ACC112 (cell line): ENCODE data around the gene ABCC1.

ENCODE experiments used
- H2AFZ ChIP-seq: fragments of 200-600 bp; sonication (generic); one replicate; pipeline ENCODE4 v1.6.0; 2017; ENCODE audit warnings: antibody characterized with exemption, low read length; ENCODE audit not compliant: unreplicated experiment
- H3K27ac ChIP-seq: fragments of 200-600 bp; sonication (generic); 2 replicates; pipeline ENCODE4 v1.5.1; 2014; ENCODE audit warnings: low read depth, mild to moderate bottlenecking, antibody characterized with exemption, low read length, moderate library complexity
- H3K27me3 ChIP-seq: fragments of 200-600 bp; sonication (generic); 2 replicates; pipeline ENCODE4 v1.6.1; 2014; ENCODE audit warnings: mild to moderate bottlenecking, antibody characterized with exemption, low read length, moderate library complexity, mixed read lengths; ENCODE audit not compliant: insufficient read depth
- H3K36me3 ChIP-seq: fragments of 200-600 bp; sonication (generic); 2 replicates; pipeline ENCODE4 v1.6.1; 2016; ENCODE audit warnings: mild to moderate bottlenecking, antibody characterized with exemption, low read length, moderate library complexity, mixed read lengths; ENCODE audit not compliant: insufficient read depth
- H3K4me1 ChIP-seq: fragments of 200-600 bp; sonication (generic); one replicate; pipeline ENCODE4 v1.6.1; 2016; ENCODE audit warnings: low read length, mixed read lengths; ENCODE audit not compliant: insufficient read depth, unreplicated experiment, control insufficient read depth
- H3K4me3 ChIP-seq: fragments of 200-600 bp; sonication (generic); 2 replicates; pipeline ENCODE4 v1.5.1; 2014; ENCODE audit warnings: mild to moderate bottlenecking, low read depth, low read length
- H3K79me2 ChIP-seq: fragments of 200-600 bp; sonication (generic); one replicate; pipeline ENCODE4 v1.6.0; 2016; ENCODE audit warnings: low read length; ENCODE audit not compliant: control insufficient read depth, unreplicated experiment, insufficient read depth

The ABCC1 gene

DNA sequence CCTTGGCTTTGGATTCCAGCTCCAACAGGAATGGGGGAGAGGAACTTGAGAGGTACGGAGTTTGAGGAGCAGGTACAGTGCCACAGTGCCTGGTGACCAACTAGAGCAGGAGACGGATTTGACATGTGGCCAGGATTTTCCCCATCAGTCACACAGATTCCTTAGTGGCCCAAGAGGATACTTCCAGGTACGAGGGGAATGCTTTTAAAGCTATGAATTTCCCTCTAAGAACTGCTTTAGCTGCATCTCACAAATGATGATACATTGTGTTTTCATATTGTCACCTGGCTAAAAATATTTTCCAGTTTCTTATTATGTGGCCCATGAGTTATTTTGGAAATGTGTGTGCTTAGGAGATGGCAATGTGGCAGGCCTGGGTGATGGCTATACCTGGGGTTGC is 175.6 kb downstream of the ABCC1 start:
- Histone ChIP-seq H3K4me3 (no peak overlapping the region), H3K36me3 (peaks cover 54% of the 10 kb centered on the region), H3K4me1 (no peaks in the 10 kb centered on the region), H3K27me3 (no peaks in the 10 kb centered on the region), H3K79me2 (peaks cover 3% of the 10 kb centered on the region), H3K27ac (no peak overlapping the region), H2AFZ (no peak overlapping the region)

DNA sequence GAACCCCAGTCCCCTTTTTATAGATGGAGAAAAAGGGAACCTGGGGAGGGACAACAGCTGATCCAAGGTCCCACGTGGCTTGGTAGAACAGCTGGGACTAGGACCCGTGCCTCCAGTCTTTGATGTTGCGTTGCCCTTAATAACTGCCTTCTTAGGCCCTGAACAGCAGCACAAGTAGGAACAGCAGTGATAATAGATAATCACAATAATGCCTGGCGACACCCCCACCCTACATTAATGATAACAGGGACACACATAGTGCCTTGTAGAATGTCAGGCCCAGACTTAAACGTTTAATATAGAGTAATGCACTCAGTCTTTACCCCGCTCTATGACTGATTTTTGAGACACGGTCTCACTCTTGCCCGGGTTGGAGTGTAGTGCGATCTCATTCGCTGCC is 177.5 kb downstream of the ABCC1 start:
- H3K36me3 ChIP-seq, result peaks cover 37% of the 10 kb centered on the region
- no peak overlapping the region for H3K27ac ChIP-seq
- H3K79me2 ChIP-seq, result no peaks in the 10 kb centered on the region
- no peaks in the 10 kb centered on the region for H3K27me3 ChIP-seq
- H2AFZ ChIP-seq, result no peak overlapping the region
- no peak overlapping the region for H3K4me3 ChIP-seq
- H3K4me1 ChIP-seq, result no peaks in the 10 kb centered on the region

DNA sequence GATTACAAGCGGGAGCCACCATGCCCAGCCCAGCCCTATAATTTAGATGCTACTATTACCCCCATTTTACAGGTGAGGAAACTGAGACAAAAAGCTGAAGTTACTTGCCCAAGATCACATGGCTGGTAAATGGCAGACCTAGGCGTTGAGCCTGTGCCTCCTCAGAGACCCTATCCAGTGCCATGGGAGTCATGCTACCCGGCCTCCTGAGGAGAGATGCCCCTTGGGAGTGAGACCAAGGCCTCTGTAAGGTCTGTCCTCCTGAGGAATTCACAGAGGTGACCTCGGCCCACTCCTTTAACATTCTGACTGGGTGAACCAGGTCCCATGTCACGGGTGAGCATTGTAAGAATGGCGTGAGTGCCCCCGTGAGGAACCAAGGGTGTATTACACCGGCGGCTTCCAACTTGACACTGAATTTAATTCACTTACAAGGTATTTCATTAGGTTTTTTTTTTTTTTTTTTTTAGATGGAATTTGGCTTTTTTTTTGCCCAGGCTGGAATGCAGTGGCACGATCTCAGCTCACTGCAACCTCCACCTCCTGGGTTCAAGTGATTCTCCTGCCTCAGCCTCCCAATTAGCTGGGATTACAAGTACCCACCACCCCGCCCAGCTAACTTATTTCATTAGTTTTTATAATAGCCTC is 178.2 kb downstream of the ABCC1 start:
- Histone ChIP-seq H3K27ac (no peak overlapping the region), H3K4me3 (no peak overlapping the region), H3K27me3 (no peaks in the 10 kb centered on the region), H3K79me2 (no peaks in the 10 kb centered on the region), H3K4me1 (no peaks in the 10 kb centered on the region), H3K36me3 (peaks cover 30% of the 10 kb centered on the region), H2AFZ (no peak overlapping the region)

DNA sequence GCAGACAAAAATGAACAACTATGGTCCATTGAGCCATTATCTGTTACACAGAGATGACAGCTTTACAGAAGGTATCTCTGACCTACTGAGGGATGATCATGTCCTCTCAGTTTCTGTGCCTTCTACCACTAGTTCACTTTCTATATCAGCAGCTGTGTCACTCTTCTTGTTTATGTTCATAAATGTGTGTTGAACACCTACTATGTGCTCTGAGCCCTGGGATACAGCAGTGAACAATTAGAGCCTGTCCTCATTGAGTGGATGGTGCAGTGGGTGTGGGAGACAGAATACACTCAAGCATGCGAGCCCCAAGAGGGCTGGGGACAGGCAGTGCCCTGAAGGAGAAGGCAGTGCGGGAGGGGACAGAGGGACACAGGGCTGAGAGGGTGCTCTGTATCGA is 181.8 kb downstream of the ABCC1 start:
- Histone ChIP-seq H3K4me1 (no peaks in the 10 kb centered on the region), H2AFZ (no peak overlapping the region), H3K27me3 (no peaks in the 10 kb centered on the region), H3K79me2 (no peaks in the 10 kb centered on the region), H3K36me3 (peaks cover 16% of the 10 kb centered on the region; the same call in 1 of the 2 replicates), H3K27ac (no peak overlapping the region), H3K4me3 (no peak overlapping the region)

DNA sequence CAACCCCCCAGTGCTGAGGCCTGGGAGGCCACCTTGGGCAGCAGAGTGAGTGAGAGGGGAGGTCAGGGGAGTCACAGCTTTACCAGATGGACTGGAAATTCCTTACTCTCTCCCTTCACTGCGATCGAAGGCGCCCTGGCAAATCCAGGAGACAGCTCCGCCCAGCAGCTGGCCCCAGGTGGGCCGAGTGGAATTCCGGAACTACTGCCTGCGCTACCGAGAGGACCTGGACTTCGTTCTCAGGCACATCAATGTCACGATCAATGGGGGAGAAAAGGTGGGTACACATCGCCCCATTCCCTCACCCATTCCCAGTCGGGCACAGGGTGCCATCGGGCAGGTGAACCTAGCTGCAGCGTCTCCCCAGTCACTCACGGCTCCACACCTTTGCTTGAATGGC is 182.2 kb downstream of the ABCC1 start:
- Histone ChIP-seq H3K27ac (no peak overlapping the region), H3K79me2 (peaks cover 3% of the 10 kb centered on the region), H3K4me1 (no peaks in the 10 kb centered on the region), H3K36me3 (peaks cover 20% of the 10 kb centered on the region; the same call in 1 of the 2 replicates), H3K4me3 (no peak overlapping the region), H2AFZ (no peak overlapping the region), H3K27me3 (no peaks in the 10 kb centered on the region)

DNA sequence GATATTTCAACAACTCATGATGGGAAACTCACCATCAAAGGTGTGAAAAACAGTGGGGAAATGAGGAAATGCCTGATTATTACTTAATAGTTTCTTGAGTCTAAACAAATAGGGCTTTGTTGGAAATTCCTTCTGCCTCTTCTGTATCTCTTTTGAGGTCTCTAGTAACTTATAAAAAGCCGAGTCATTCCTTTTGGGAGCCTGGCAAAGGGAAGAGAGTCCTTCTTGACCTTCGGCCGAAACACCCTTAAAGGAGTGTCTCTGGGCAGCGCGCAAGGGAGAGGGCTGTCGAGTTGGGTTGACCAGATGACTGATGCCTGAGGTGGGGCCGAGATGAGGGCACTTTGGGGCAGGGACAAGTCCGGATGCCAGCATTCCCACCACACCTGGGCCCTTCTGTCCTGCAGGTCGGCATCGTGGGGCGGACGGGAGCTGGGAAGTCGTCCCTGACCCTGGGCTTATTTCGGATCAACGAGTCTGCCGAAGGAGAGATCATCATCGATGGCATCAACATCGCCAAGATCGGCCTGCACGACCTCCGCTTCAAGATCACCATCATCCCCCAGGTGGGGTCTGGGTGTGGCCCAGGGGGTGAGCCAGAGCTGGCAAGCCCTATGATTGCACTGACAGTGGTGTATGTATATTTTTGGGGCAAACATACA is 184.7 kb downstream of the ABCC1 start:
- Histone ChIP-seq H2AFZ (no peak overlapping the region), H3K36me3 (peaks cover 35% of the 10 kb centered on the region), H3K4me1 (no peaks in the 10 kb centered on the region), H3K79me2 (peaks cover 3% of the 10 kb centered on the region), H3K4me3 (no peak overlapping the region), H3K27me3 (no peaks in the 10 kb centered on the region), H3K27ac (no peak overlapping the region)

DNA sequence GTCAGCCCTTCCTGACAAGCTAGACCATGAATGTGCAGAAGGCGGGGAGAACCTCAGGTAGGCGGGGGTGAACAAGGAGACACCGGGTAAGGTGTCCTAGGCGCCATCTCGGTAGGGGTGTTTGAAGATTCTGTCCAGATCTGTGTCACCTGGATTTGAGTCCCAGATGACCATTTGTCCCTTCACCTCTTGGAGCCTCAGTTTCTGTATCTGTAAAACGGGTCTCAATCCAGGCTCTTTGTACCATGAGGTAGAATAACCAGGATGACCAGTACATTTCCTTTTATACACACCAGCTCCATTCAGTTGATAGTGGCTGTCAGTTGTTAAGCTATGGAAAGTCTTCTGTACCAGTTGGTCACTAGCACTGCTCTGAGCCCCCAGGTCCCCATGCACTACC is 187.2 kb downstream of the ABCC1 start:
- H3K4me1 ChIP-seq, result no peaks in the 10 kb centered on the region
- H3K79me2 ChIP-seq, result peaks cover 3% of the 10 kb centered on the region
- no peak overlapping the region for H3K4me3 ChIP-seq
- H3K27ac ChIP-seq, result no peak overlapping the region
- H3K36me3 ChIP-seq, result peaks cover 52% of the 10 kb centered on the region
- H2AFZ ChIP-seq, result no peak overlapping the region
- H3K27me3 ChIP-seq, result no peaks in the 10 kb centered on the region

DNA sequence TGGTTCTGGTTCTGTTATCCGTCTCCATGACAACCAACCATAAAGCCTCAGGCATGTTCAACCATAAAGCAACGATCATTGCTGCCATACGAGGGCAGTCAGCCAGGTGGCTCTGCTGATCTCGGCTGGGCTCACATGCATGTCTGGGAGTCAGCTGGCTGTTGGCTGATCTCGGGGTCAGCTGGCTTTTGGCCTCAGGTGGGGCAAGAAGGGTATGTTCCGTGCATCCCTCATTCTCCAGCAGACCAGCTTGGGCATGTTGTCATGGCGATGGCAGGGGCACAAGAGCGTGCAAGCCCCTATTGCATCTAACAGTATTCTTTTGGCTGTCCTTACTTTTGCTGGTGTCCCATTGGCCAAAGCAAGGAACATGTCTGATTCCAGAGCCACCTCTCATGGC is 187.7 kb downstream of the ABCC1 start:
- H3K79me2 ChIP-seq, result peaks cover 3% of the 10 kb centered on the region
- H3K27ac ChIP-seq, result no peak overlapping the region
- no peaks in the 10 kb centered on the region for H3K27me3 ChIP-seq
- H3K4me3 ChIP-seq, result no peak overlapping the region
- H3K36me3 ChIP-seq, result peaks cover 55% of the 10 kb centered on the region
- no peaks in the 10 kb centered on the region for H3K4me1 ChIP-seq
- no peak overlapping the region for H2AFZ ChIP-seq

DNA sequence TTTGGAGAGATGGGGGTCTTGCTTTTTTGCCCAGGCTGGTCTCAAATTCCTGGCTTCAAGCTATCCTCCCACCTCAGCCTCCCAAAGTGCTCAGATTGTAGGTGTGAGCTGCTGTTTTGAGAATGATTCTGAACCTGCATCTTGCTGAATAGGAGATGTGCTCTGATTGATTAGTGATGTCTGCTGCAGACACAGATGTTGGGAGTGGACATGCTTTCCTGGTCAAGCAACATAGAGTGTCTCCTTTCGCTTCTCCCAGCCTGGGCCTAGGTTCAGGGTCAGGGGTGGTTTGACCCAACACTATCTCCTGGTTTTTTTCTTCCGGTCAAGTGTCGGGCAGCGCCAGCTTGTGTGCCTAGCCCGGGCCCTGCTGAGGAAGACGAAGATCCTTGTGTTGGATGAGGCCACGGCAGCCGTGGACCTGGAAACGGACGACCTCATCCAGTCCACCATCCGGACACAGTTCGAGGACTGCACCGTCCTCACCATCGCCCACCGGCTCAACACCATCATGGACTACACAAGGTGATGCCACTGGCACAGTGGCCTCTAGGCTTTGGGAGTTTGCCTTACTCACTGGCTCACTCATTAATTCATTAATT is 188.7 kb downstream of the ABCC1 start:
- H3K79me2 ChIP-seq, result peaks cover 3% of the 10 kb centered on the region
- no peak overlapping the region for H2AFZ ChIP-seq
- no peak overlapping the region for H3K27ac ChIP-seq
- no peaks in the 10 kb centered on the region for H3K27me3 ChIP-seq
- no peaks in the 10 kb centered on the region for H3K4me1 ChIP-seq
- H3K4me3 ChIP-seq, result no peak overlapping the region
- H3K36me3 ChIP-seq, result peaks cover 55% of the 10 kb centered on the region

DNA sequence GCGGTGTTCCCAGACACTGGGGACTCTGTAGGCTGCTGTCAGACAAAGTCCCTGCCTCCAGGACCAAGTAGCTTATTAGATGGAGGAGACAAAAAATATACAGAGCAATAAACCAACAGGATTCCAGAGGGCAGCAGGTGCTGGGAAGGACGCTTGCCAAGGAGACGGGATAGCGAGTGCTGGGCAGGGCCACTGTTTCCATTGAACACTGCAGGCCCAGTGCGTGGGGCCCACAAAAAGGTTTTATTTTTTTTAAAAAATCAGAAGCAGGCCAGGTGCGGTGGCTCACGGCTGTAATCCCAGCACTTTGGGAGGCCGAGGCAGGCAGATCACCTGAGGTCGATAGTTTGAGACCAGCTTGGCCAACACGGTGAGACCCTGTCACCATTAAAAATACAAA is 189.6 kb downstream of the ABCC1 start:
- Histone ChIP-seq H3K4me3 (no peak overlapping the region), H3K27me3 (no peaks in the 10 kb centered on the region), H3K4me1 (no peaks in the 10 kb centered on the region), H2AFZ (no peak overlapping the region), H3K36me3 (peaks cover 54% of the 10 kb centered on the region), H3K27ac (no peak overlapping the region), H3K79me2 (peaks cover 3% of the 10 kb centered on the region)

DNA sequence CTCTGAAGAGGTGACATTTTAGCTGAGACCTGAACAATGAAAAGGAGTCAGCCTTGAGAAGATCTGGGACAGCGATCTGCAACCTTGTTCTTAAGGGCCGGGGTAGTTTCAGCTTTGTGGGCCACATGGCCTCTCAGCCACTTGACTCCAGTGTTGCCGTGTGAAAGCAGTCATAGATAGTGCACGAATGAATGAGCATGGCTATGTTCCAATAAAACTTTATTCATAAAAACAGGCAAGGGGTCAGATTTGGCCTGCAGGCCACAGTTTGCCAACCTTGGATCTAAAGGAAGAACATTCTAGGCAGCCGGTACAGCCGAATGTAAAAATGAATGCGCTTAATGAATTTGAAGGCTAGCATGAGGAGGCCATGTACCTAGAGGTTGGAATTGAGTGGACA is 190.4 kb downstream of the ABCC1 start:
- Histone ChIP-seq H3K36me3 (peaks cover 53% of the 10 kb centered on the region), H3K79me2 (peaks cover 3% of the 10 kb centered on the region), H3K4me1 (no peaks in the 10 kb centered on the region), H3K27me3 (no peaks in the 10 kb centered on the region), H3K27ac (no peak overlapping the region), H2AFZ (no peak overlapping the region), H3K4me3 (no peak overlapping the region)
